ENCODE results near the gene CXCR3. TPM values are rescaled to one million over a fixed set of nuclear protein-coding genes. Genes with fewer than 3 reads are reported as not detected.

CXCR3 gene
- total RNA-seq, 1 donor from 2014 or later, result not detected

DNA sequence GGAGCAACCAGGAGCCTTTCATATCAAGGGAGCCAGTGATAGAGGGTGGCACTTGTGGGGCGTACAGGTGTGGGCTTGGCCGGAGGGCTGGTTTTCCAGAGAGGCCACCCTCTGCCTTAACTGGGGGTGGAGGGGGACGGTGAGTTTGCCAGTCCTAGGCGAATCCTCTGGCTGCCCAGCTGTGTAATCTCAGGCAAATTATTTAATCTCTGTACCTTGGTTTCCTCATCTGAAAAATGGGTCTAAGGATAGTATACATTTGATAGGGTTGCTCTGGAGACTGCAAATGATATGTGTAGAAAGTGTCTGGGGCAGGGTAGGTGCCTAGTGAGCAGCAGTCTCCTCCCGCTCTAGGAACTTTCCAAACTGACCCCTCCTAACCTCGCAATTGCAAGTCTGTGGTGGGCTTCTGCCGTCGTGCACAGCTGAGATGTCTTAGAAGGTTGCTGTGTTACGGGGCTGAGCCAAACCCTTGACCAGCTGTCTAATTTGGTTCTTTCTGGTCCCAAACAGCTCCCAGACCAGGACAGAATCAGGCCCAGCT lies 3.8 kb upstream of the CXCR3 start:
- Histone ChIP-seq H3K36me3 (ENCODE audit: insufficient read depth, low read length) (no peaks in the 10 kb centered on the region), H3K9ac (ENCODE audit: low read length) (no peak overlapping the region), H3K79me2 (ENCODE audit: insufficient read depth, low read length) (no peaks in the 10 kb centered on the region), H2AFZ (ENCODE audit: low read depth, low read length) (no peak overlapping the region), H3K27ac (ENCODE audit: low read depth, low read length) (no peak overlapping the region), H3K4me3 (ENCODE audit: insufficient read depth, low read depth, low read length) (no peak overlapping the region), H4K20me1 (ENCODE audit: insufficient read depth, low read length) (no peaks in the 10 kb centered on the region), H3K4me1 (ENCODE audit: insufficient read depth, low read length) (no peaks in the 10 kb centered on the region), H3K9me3 (ENCODE audit: insufficient read depth, low read depth, low read length) (no peaks in the 10 kb centered on the region), H3K4me2 (ENCODE audit: low read length) (no peak overlapping the region), H3K27me3 (ENCODE audit: insufficient read depth, low read length) (no peaks in the 10 kb centered on the region)
- DNase-seq (ENCODE audit: low read depth) (no peak), FAIRE-seq (no peak)
- no peak for TF ChIP-seq EZH2 (IDR thresholded peaks at IDR 0.05; ENCODE audit: insufficient read depth, low read length)
- TF ChIP-seq, protein P1, sequence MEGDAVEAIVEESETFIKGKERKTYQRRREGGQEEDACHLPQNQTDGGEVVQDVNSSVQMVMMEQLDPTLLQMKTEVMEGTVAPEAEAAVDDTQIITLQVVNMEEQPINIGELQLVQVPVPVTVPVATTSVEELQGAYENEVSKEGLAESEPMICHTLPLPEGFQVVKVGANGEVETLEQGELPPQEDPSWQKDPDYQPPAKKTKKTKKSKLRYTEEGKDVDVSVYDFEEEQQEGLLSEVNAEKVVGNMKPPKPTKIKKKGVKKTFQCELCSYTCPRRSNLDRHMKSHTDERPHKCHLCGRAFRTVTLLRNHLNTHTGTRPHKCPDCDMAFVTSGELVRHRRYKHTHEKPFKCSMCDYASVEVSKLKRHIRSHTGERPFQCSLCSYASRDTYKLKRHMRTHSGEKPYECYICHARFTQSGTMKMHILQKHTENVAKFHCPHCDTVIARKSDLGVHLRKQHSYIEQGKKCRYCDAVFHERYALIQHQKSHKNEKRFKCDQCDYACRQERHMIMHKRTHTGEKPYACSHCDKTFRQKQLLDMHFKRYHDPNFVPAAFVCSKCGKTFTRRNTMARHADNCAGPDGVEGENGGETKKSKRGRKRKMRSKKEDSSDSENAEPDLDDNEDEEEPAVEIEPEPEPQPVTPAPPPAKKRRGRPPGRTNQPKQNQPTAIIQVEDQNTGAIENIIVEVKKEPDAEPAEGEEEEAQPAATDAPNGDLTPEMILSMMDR (IDR thresholded peaks at IDR 0.05; ENCODE audit: insufficient read depth, low read depth, low read length), result no peak
- Mint-ChIP-seq H3K27ac (ENCODE audit: unreplicated experiment) (no peak overlapping the region), H3K27me3 (ENCODE audit: low read depth, unreplicated experiment) (no peaks in the 10 kb centered on the region), H3K4me1 (ENCODE audit: low read depth, unreplicated experiment) (no peaks in the 10 kb centered on the region), H3K9me3 (ENCODE audit: unreplicated experiment) (no peaks in the 10 kb centered on the region), H3K36me3 (ENCODE audit: low read depth, unreplicated experiment) (peaks cover 5% of the 10 kb centered on the region), H3K4me3 (ENCODE audit: unreplicated experiment) (no peak overlapping the region)

DNA sequence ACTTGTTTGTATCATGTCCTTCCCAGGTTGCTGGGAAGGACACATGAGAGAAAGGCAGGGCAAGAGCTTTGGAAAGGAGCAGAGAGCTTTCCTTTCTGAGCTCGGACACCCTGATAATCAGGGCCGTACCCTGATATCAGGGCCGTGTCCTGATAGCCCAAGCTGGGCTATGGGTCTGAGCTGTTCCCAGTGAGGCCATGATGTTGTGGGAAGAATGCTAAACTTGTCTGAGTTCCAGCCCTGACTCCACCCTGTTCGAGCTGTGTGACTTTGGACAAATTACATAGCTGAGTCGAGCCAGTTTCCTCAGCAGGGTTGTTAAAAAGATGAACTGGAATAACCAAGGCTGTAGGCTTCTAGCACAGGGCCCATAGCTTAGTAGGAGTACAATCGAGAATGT lies 3.3 kb upstream of the CXCR3 start:
- no peaks in the 10 kb centered on the region for H3K4me1 Mint-ChIP-seq (ENCODE audit: low read depth, unreplicated experiment)
- Histone ChIP-seq H2AFZ (ENCODE audit: low read depth, low read length) (no peak overlapping the region), H3K4me2 (ENCODE audit: low read length) (no peak overlapping the region), H3K27ac (ENCODE audit: low read depth, low read length) (no peak overlapping the region), H3K4me1 (ENCODE audit: insufficient read depth, low read length) (no peaks in the 10 kb centered on the region), H3K79me2 (ENCODE audit: insufficient read depth, low read length) (no peaks in the 10 kb centered on the region), H4K20me1 (ENCODE audit: insufficient read depth, low read length) (no peaks in the 10 kb centered on the region), H3K36me3 (ENCODE audit: insufficient read depth, low read length) (no peaks in the 10 kb centered on the region), H3K9me3 (ENCODE audit: insufficient read depth, low read depth, low read length) (no peaks in the 10 kb centered on the region), H3K4me3 (ENCODE audit: insufficient read depth, low read depth, low read length) (no peak overlapping the region), H3K27me3 (ENCODE audit: insufficient read depth, low read length) (no peaks in the 10 kb centered on the region), H3K9ac (ENCODE audit: low read length) (no peak overlapping the region)
- DNase-seq (ENCODE audit: low read depth) (no peak), FAIRE-seq (peak; percentile 29)
- H3K9me3 Mint-ChIP-seq (ENCODE audit: unreplicated experiment), result no peaks in the 10 kb centered on the region
- no peaks in the 10 kb centered on the region for H3K27me3 Mint-ChIP-seq (ENCODE audit: low read depth, unreplicated experiment)
- no peak overlapping the region for H3K27ac Mint-ChIP-seq (ENCODE audit: unreplicated experiment)
- H3K36me3 Mint-ChIP-seq (ENCODE audit: low read depth, unreplicated experiment), result peaks cover 5% of the 10 kb centered on the region
- TF ChIP-seq, protein P1 (IDR thresholded peaks at IDR 0.05; ENCODE audit: insufficient read depth, low read depth, low read length), result no peak
- no peak overlapping the region for H3K4me3 Mint-ChIP-seq (ENCODE audit: unreplicated experiment)

DNA sequence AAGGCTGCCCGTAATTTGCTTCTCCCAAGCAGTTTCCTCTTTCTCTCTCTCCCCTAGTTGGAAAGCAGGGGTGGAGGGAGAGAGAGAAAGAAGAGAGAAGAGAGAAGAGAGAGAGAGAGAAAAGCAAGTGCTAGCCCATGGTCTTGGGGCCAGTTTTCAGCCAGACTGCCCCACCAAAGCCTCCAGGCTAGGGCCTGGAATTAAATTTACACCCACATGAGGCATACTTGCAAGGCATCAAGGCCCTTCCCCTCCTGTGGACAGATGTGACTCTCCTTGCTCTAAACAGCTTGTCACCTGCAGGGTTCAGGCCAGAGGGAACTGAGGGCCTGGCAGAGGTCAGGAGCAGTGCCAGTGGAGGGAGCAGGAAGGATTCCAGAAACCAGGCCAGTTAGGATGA lies 1.7 kb upstream of the CXCR3 start:
- no peak for FAIRE-seq
- no peak overlapping the region for H3K4me3 ChIP-seq (ENCODE audit: insufficient read depth, low read depth, low read length)
- no peaks in the 10 kb centered on the region for H3K36me3 ChIP-seq (ENCODE audit: insufficient read depth, low read length)
- Mint-ChIP-seq H3K27ac (ENCODE audit: unreplicated experiment) (no peak overlapping the region), H3K36me3 (ENCODE audit: low read depth, unreplicated experiment) (peaks cover 5% of the 10 kb centered on the region), H3K4me1 (ENCODE audit: low read depth, unreplicated experiment) (no peaks in the 10 kb centered on the region), H3K27me3 (ENCODE audit: low read depth, unreplicated experiment) (no peaks in the 10 kb centered on the region), H3K4me3 (ENCODE audit: unreplicated experiment) (no peak overlapping the region), H3K9me3 (ENCODE audit: unreplicated experiment) (no peaks in the 10 kb centered on the region)
- no peak overlapping the region for H3K9ac ChIP-seq (ENCODE audit: low read length)
- no peaks in the 10 kb centered on the region for H4K20me1 ChIP-seq (ENCODE audit: insufficient read depth, low read length)
- no peaks in the 10 kb centered on the region for H3K79me2 ChIP-seq (ENCODE audit: insufficient read depth, low read length)
- no peaks in the 10 kb centered on the region for H3K27me3 ChIP-seq (ENCODE audit: insufficient read depth, low read length)
- TF ChIP-seq EZH2 (IDR thresholded peaks at IDR 0.05; ENCODE audit: insufficient read depth, low read length), result no peak
- TF ChIP-seq, protein P1 (IDR thresholded peaks at IDR 0.05; ENCODE audit: insufficient read depth, low read depth, low read length), result no peak
- no peak overlapping the region for H3K4me2 ChIP-seq (ENCODE audit: low read length)
- no peaks in the 10 kb centered on the region for H3K4me1 ChIP-seq (ENCODE audit: insufficient read depth, low read length)
- H3K27ac ChIP-seq (ENCODE audit: low read depth, low read length), result no peak overlapping the region
- no peak overlapping the region for H2AFZ ChIP-seq (ENCODE audit: low read depth, low read length)
- no peaks in the 10 kb centered on the region for H3K9me3 ChIP-seq (ENCODE audit: insufficient read depth, low read depth, low read length)
- no peak for DNase-seq (ENCODE audit: low read depth)

All from astrocyte (in vitro differentiated cells and primary cell).